Measurements from ENCODE around the gene UTF1. TPM values are rescaled to one million over a fixed set of nuclear protein-coding genes. Genes with fewer than 3 reads are reported as not detected.

UTF1 gene
- polyA plus RNA-seq (2012; ENCODE audit: low read depth, missing spikeins) = not detected

- no peak for TF ChIP-seq TAF1 (IDR thresholded peaks at IDR 0.05; ENCODE audit: low read depth, low read length)
- DNase-seq (ENCODE audit: insufficient read length, low spot score) (no peak), FAIRE-seq (no peak)
Observed at GRCh38 chr10:133230044-133230361, at the start of gene UTF1. UTF1 (plus strand) TSS chr10:133230217; CDS start chr10:133230289, 72 bp downstream.

GRCh38 chr10:133180965-133181639 lies 48.9 kb upstream of the UTF1 start:
- TF ChIP-seq POU2F2 (IDR thresholded peaks at IDR 0.05; ENCODE audit: low read depth, low read length) = no peak
- no peak for TF ChIP-seq PAX5 (IDR thresholded peaks at IDR 0.05; ENCODE audit: insufficient read depth, low read length, severe bottlenecking)
- TF ChIP-seq POLR2A (IDR thresholded peaks at IDR 0.05; ENCODE audit: low read depth, low read length) = no peak
- TF ChIP-seq TAF1 (IDR thresholded peaks at IDR 0.05; ENCODE audit: low read depth, low read length) = no peak
- TF ChIP-seq POLR2AphosphoS5 (IDR thresholded peaks at IDR 0.05; ENCODE audit: low read depth, low read length) = no peak
- FAIRE-seq = no peak
- DNase-seq (ENCODE audit: insufficient read length, low spot score) = no peak

GRCh38 chr10:133182190-133182589 lies 47.8 kb upstream of the UTF1 start:
- FAIRE-seq (no peak), DNase-seq (ENCODE audit: insufficient read length, low spot score) (no peak)
- TF ChIP-seq POU2F2 (IDR thresholded peaks at IDR 0.05; ENCODE audit: low read depth, low read length) (no peak), TAF1 (IDR thresholded peaks at IDR 0.05; ENCODE audit: low read depth, low read length) (no peak), PAX5 (IDR thresholded peaks at IDR 0.05; ENCODE audit: insufficient read depth, low read length, severe bottlenecking) (no peak), SPI1 (IDR thresholded peaks at IDR 0.05; ENCODE audit: low read depth, low read length) (no peak), POLR2AphosphoS5 (IDR thresholded peaks at IDR 0.05; ENCODE audit: low read depth, low read length) (no peak), POLR2A (IDR thresholded peaks at IDR 0.05; ENCODE audit: low read depth, low read length) (no peak)

- TF ChIP-seq POLR2A (IDR thresholded peaks at IDR 0.05; ENCODE audit: low read depth, low read length) (no peak), POU2F2 (IDR thresholded peaks at IDR 0.05; ENCODE audit: low read depth, low read length) (no peak), POLR2AphosphoS5 (IDR thresholded peaks at IDR 0.05; ENCODE audit: low read depth, low read length) (no peak), TAF1 (IDR thresholded peaks at IDR 0.05; ENCODE audit: low read depth, low read length) (no peak), PAX5 (IDR thresholded peaks at IDR 0.05; ENCODE audit: insufficient read depth, low read length, severe bottlenecking) (no peak), SPI1 (IDR thresholded peaks at IDR 0.05; ENCODE audit: low read depth, low read length) (no peak)
- DNase-seq (ENCODE audit: insufficient read length, low spot score) (no peak), FAIRE-seq (no peak)
Observed at GRCh38 chr10:133182791-133183645, 47.0 kb upstream of the UTF1 start.

GRCh38 chr10:133183646-133184378 lies 46.2 kb upstream of the UTF1 start:
- TF ChIP-seq SPI1 (IDR thresholded peaks at IDR 0.05; ENCODE audit: low read depth, low read length) = no peak
- TF ChIP-seq PAX5 (IDR thresholded peaks at IDR 0.05; ENCODE audit: insufficient read depth, low read length, severe bottlenecking) = no peak
- no peak for TF ChIP-seq POU2F2 (IDR thresholded peaks at IDR 0.05; ENCODE audit: low read depth, low read length)
- no peak for TF ChIP-seq POLR2AphosphoS5 (IDR thresholded peaks at IDR 0.05; ENCODE audit: low read depth, low read length)
- no peak for TF ChIP-seq TAF1 (IDR thresholded peaks at IDR 0.05; ENCODE audit: low read depth, low read length)
- TF ChIP-seq POLR2A (IDR thresholded peaks at IDR 0.05; ENCODE audit: low read depth, low read length) = no peak
- no peak for DNase-seq (ENCODE audit: insufficient read length, low spot score)
- FAIRE-seq = no peak

GRCh38 chr10:133184591-133185244 lies 45.3 kb upstream of the UTF1 start:
- TF ChIP-seq POU2F2 (IDR thresholded peaks at IDR 0.05; ENCODE audit: low read depth, low read length) (no peak), TAF1 (IDR thresholded peaks at IDR 0.05; ENCODE audit: low read depth, low read length) (no peak), PAX5 (IDR thresholded peaks at IDR 0.05; ENCODE audit: insufficient read depth, low read length, severe bottlenecking) (no peak), POLR2A (IDR thresholded peaks at IDR 0.05; ENCODE audit: low read depth, low read length) (no peak), SPI1 (IDR thresholded peaks at IDR 0.05; ENCODE audit: low read depth, low read length) (no peak), POLR2AphosphoS5 (IDR thresholded peaks at IDR 0.05; ENCODE audit: low read depth, low read length) (no peak)
- DNase-seq (ENCODE audit: insufficient read length, low spot score) (no peak), FAIRE-seq (no peak)

- no peak for FAIRE-seq
- TF ChIP-seq POLR2AphosphoS5 (IDR thresholded peaks at IDR 0.05; ENCODE audit: low read depth, low read length) = no peak
- TF ChIP-seq TAF1 (IDR thresholded peaks at IDR 0.05; ENCODE audit: low read depth, low read length) = no peak
- no peak for TF ChIP-seq POLR2A (IDR thresholded peaks at IDR 0.05; ENCODE audit: low read depth, low read length)
- TF ChIP-seq SPI1 (IDR thresholded peaks at IDR 0.05; ENCODE audit: low read depth, low read length) = no peak
- TF ChIP-seq POU2F2 (IDR thresholded peaks at IDR 0.05; ENCODE audit: low read depth, low read length) = no peak
- TF ChIP-seq PAX5 (IDR thresholded peaks at IDR 0.05; ENCODE audit: insufficient read depth, low read length, severe bottlenecking) = no peak
Observed at GRCh38 chr10:133185421-133185820, 44.6 kb upstream of the UTF1 start.

GRCh38 chr10:133185916-133186315 lies 44.1 kb upstream of the UTF1 start:
- TF ChIP-seq TAF1 (IDR thresholded peaks at IDR 0.05; ENCODE audit: low read depth, low read length) = no peak
- TF ChIP-seq POLR2A (IDR thresholded peaks at IDR 0.05; ENCODE audit: low read depth, low read length) = no peak
- no peak for TF ChIP-seq POU2F2 (IDR thresholded peaks at IDR 0.05; ENCODE audit: low read depth, low read length)
- TF ChIP-seq SPI1 (IDR thresholded peaks at IDR 0.05; ENCODE audit: low read depth, low read length) = no peak
- TF ChIP-seq PAX5 (IDR thresholded peaks at IDR 0.05; ENCODE audit: insufficient read depth, low read length, severe bottlenecking) = no peak
- no peak for TF ChIP-seq POLR2AphosphoS5 (IDR thresholded peaks at IDR 0.05; ENCODE audit: low read depth, low read length)
- DNase-seq (ENCODE audit: insufficient read length, low spot score) (no peak), FAIRE-seq (no peak)

More at GRCh38 chr10:133185421-133185820, 44.6 kb upstream of the UTF1 start:
- DNase-seq (ENCODE audit: insufficient read length, low spot score) = no peak
